GM12872 (cell line): ENCODE measurements around the gene AMER3.

Source experiments
- TF ChIP-seq, protein P1 (sequence below): IDR thresholded peaks from 3 replicates; pipeline ENCODE4 v1.5.1; 2011; ENCODE audit warnings: low read depth, mild to moderate bottlenecking, low read length, moderate library complexity; ENCODE audit not compliant: insufficient read depth

The AMER3 gene

DNA sequence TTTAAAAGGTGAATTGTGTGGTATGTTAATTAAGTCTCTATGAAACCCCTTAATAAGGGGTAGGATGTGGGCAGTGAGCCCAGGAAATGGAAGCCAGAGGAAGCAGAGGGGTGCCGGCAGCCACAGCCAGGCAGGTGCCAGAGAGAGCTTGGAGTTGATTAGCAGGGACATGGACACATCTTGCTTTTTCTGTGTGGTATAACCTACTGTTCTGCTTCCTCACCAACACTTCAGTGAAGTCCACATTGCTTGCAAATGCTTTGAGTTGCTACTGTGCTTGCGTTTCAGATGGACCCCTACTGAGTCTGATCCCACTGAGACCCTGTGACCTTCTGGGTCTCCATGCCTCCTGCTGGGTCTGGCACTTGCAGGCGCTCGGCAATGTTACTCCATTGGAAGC lies 51.0 kb downstream of the AMER3 start:
- TF ChIP-seq, protein P1, sequence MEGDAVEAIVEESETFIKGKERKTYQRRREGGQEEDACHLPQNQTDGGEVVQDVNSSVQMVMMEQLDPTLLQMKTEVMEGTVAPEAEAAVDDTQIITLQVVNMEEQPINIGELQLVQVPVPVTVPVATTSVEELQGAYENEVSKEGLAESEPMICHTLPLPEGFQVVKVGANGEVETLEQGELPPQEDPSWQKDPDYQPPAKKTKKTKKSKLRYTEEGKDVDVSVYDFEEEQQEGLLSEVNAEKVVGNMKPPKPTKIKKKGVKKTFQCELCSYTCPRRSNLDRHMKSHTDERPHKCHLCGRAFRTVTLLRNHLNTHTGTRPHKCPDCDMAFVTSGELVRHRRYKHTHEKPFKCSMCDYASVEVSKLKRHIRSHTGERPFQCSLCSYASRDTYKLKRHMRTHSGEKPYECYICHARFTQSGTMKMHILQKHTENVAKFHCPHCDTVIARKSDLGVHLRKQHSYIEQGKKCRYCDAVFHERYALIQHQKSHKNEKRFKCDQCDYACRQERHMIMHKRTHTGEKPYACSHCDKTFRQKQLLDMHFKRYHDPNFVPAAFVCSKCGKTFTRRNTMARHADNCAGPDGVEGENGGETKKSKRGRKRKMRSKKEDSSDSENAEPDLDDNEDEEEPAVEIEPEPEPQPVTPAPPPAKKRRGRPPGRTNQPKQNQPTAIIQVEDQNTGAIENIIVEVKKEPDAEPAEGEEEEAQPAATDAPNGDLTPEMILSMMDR: no peak

DNA sequence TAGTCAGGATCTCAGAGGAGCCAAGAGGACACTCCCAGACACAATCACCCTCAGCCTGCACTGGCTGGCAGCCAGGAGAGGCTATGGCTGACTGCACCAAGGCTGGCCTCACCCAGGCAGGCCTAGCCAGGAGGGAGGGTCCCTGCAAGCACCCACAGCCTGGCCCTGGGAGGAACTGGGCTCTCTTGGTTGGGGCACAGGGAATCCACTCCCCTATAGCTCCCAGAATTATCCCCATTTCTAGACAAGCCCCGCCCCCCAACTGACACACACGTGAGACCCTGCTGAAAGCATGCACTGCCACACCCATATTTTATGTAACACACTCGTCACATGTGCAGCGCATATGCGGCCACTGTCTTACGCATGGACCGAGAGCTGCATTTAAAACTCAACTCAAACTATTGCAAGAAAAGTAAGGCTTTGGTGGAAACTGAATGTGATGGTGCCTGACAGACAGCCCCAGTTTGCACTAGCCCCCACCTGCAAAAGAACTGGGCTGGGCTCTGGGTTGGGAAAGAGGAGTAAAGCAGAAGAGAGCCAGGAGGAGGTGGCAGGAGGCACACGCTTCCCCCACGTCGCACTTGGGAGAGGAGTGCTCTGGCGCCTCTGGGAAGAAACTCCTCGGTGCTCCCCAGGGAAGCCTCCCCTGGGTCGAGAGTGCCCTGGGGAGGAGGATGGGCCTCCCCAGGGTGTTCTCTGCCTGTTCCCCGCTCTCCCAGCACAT lies 52.5 kb downstream of the AMER3 start:
- TF ChIP-seq, protein P1: no peak

DNA sequence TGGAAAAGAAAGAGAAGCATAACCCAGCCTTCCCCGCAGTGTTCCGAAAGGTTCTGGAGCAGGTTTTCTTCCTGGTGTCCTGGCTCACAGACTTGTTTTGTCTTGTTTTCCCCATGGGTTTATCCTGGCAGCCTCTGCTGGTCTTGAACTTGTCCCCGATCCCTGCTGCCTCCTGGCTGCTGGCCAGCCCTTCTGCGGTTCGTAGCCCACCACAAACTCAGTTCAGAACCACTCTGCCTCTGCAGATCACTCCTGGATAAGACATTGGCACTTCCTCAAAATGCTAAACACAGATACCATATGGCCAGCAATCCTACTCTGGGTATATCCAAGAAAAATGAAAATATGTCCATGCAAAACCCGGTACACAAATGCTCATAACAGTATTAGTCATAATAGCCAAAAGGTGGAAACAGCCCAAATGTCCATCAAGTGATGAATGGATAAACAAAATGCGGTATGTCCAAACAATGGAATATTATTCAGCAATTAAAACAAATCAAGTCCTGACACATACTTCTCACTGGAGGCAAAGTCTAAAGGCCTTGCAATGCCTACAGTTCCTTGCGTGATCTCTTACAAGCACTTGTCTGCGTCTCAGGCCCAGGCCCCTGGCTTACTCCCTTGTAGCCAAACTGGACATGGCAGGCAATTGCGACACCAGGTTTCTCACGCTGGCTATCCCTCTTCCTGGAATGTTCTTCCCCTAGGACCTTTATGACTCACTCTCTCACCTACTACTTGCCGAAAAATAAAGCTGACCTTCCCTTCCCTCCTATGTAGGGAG lies 53.3 kb downstream of the AMER3 start:
- TF ChIP-seq, protein P1: no peak

DNA sequence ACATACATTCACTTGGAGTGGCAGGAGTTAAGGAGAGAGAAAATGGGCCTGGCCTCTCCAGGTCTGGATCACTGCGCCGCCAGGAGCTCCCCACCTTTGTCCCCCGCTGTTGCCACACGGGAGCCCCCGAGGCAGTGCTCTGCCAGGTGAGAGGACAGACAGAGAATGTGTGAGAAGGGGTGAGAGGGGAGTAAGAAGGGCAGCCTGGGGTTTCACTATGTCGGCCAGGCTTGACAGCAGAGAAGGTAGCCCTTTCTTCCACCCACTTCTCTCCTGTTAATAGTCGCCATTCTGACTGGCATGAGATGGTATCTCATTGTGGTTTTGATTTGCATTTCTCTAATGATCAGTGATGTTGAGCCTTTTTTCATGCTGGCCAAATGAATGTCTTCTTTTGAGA lies 55.1 kb downstream of the AMER3 start:
- TF ChIP-seq, protein P1: no peak

DNA sequence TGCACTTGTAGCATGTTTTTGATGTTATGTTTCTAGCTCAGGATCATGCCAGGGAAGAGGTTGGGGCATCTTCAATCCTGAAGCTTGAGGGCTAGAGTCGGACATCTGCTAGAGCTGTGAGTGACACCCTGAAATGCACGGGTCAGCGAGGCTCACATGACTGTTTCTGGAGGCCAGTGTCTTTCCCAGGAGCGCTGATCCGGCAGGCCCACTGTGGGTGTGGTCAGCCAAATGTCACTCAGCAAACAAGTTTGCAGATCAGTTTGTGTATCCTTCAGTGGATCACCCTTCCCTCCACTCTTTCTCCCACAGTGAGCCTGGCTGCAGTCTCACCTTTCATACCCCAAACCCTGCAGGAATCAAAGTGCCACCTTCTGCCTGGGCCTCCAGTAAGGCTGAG lies 58.4 kb downstream of the AMER3 start:
- TF ChIP-seq, protein P1: no peak

DNA sequence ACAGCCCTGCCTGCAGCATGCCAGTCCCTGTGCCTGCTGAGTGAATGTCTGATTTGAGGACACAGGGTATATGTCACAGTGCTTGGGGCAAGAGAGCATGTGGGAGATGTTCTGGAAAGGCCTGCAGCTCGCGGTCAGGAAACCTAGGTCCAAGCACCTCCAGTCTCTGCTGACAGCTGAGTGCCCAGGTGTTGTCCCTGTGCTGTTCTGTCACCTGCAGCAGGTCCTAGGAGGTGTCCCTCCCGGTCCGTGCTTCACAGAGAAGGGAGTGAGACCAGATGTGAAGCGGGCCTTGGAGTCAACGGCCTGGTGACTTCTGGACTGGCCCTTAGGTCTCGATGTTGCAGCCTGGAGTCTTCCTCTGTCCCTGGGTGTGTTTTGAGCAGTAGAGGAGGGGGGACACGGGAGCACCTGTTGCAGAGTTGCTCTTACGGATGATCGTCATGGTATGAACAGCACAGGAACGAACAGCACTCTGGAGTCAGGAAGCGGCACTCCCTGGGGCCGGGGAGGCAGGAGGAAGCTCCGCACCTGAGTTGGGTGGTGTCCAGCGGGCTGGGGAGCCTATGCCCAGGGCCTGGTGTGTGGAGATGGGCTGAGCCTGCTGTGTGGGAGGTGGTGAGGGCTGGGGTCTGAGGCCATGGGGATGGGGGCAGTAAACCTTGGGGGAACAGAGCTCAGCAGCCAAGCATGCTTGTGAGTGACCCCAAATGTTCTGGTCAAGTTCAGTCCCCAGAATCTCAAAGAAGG lies 59.8 kb downstream of the AMER3 start:
- TF ChIP-seq, protein P1: no peak
